Body of pancreas (tissue), 4 donors: Measurements from ENCODE around the gene TPM2.

Experiments
- POLR2A ChIP-seq, 3 donors: fragments of 450-650 bp; IDR thresholded peaks; one replicate each; pipeline ENCODE4 v1.6.1; 2016; ENCODE audit warnings: antibody characterized with exemption in 3 of 3, mild to moderate bottlenecking in 2 of 3
- TF ChIP-seq, protein P1 (sequence below), 7 experiments: fragments of 450-650 bp in 4 of 7; fragments of 200-600 bp in 3 of 7; sonication (generic) in 3 of 7; IDR thresholded peaks; one replicate each; pipeline ENCODE4 v1.5.1; 2016 to 2019; ENCODE audit warnings: antibody characterized with exemption in 7 of 7

DNA sequence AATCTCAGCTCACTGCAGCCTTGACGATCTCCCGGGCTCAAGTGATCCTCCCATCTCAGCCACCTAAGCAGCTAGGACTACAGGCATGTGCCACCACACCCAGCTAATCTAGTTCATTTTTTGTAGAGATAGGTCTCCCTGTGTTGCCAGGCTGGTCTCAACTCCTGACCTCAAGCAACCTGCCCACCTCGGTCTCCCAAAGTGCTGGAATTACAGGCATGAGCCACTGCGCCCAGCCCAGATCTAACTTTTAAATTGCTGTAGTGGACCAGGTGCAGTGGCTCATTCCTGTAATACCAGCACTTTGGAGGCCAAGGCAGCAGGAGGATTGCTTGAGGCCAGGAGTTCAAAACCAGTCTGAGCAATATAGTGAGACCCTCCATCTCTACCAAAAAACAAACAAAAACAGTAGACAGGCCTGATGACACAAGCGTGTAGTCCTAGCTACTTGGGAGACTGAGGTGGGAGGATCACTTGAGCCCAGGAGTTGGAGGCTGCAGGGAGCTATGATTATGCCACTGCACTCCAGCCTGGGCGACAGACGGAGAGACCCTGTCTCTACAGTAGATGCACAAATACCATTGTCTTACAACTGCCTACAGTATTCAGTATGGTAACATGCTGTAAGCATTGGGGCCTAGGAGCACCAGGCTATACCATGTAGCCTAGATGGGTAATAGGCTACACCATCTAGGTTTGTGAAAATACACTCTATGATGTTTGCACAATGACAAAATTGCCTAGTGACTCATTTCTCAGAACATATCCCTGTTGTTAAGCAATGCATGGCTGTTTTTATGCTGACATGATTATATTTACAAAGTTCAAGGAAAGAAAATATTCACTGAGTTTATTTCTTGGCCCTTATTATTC, 37.5 kb downstream of the TPM2 start:
- no peak for TF ChIP-seq POLR2A (IDR thresholded peaks at IDR 0.05)
- TF ChIP-seq, protein P1, sequence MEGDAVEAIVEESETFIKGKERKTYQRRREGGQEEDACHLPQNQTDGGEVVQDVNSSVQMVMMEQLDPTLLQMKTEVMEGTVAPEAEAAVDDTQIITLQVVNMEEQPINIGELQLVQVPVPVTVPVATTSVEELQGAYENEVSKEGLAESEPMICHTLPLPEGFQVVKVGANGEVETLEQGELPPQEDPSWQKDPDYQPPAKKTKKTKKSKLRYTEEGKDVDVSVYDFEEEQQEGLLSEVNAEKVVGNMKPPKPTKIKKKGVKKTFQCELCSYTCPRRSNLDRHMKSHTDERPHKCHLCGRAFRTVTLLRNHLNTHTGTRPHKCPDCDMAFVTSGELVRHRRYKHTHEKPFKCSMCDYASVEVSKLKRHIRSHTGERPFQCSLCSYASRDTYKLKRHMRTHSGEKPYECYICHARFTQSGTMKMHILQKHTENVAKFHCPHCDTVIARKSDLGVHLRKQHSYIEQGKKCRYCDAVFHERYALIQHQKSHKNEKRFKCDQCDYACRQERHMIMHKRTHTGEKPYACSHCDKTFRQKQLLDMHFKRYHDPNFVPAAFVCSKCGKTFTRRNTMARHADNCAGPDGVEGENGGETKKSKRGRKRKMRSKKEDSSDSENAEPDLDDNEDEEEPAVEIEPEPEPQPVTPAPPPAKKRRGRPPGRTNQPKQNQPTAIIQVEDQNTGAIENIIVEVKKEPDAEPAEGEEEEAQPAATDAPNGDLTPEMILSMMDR (IDR thresholded peaks at IDR 0.05) = no peak
